ENCODE measurements around the gene CERK.

- no peak for TF ChIP-seq ZBTB26 (tag by site-specific recombination; optimal IDR thresholded peaks at IDR 0.05)
- TF ChIP-seq SETDB1 (IDR thresholded peaks at IDR 0.05; ENCODE audit: insufficient read length, low read length), result no peak
Measured at GRCh38 chr22:46742576-46743221, 4.6 kb upstream of the CERK start.

Measured in HEK293 (cell line).